ENCODE results near the gene C1orf115.

DNA sequence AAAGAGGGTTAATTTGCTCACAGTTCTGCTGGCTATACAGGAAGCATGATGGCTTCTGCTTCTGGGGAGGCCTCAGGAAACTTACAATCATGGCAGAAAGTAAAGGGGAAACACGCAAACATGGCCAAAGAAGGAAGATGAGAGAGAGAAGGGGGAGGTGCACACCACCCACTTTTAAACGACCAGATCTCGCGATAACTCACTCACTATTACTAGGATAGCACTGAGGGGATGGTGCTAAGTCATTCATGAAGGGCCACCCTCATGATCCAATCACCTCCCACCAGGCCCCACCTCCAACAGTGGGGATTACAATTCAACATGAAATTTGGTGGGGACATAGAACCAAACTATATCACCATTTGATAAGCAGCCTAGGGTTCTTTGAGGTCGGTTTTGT is 2.4 kb upstream of the C1orf115 start:
- TF ChIP-seq, protein P1, sequence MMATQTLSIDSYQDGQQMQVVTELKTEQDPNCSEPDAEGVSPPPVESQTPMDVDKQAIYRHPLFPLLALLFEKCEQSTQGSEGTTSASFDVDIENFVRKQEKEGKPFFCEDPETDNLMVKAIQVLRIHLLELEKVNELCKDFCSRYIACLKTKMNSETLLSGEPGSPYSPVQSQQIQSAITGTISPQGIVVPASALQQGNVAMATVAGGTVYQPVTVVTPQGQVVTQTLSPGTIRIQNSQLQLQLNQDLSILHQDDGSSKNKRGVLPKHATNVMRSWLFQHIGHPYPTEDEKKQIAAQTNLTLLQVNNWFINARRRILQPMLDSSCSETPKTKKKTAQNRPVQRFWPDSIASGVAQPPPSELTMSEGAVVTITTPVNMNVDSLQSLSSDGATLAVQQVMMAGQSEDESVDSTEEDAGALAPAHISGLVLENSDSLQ (IDR thresholded peaks at IDR 0.05), result no peak
- no peak for TF ChIP-seq YY1 (IDR thresholded peaks at IDR 0.05; ENCODE audit: borderline replicate concordance in 1 of 3, control insufficient read depth in 1 of 3, extremely low read depth in 1 of 3, insufficient read depth in 3 of 3, insufficient read length in 1 of 3, insufficient replicate concordance in 2 of 3, low read depth in 1 of 3, low read length in 2 of 3)
- TF ChIP-seq KLF1 (tag; IDR thresholded peaks at IDR 0.05), result no peak
- TF ChIP-seq CCAR2 (IDR thresholded peaks at IDR 0.05; ENCODE audit: low read depth, low read length), result no peak
- TF ChIP-seq ZNF444 (CRISPR knock-in tag; IDR thresholded peaks at IDR 0.05), result no peak
- no peak for TF ChIP-seq MYC (IDR thresholded peaks at IDR 0.05; ENCODE audit: low read depth, low read length)
- TF ChIP-seq MYC (CRISPR knock-in tag; IDR thresholded peaks at IDR 0.05; ENCODE audit: borderline replicate concordance, low read depth), result no peak
- TF ChIP-seq CEBPB (tag; IDR thresholded peaks at IDR 0.05), result no peak
